Stomach smooth muscle (tissue), 2 donors: Measurements from ENCODE around the gene ERH.

Experiments used
- H3K27ac ChIP-seq: one replicate; pipeline ENCODE4 v1.7.0; 2013; ENCODE audit warnings: mild to moderate bottlenecking, low read length, inconsistent platforms
- H3K27me3 ChIP-seq, 2 donors: one replicate each; pipeline ENCODE4 v1.7.0; 2013; ENCODE audit warnings: low read length in 2 of 2; ENCODE audit not compliant: insufficient read depth in 2 of 2, control insufficient read depth in 1 of 2
- H3K36me3 ChIP-seq, 2 donors: one replicate each; pipeline ENCODE4 v1.7.0; 2013; ENCODE audit warnings: low read length in 2 of 2; ENCODE audit not compliant: control insufficient read depth in 2 of 2, insufficient read depth in 2 of 2
- H3K4me1 ChIP-seq: one replicate; pipeline ENCODE4 v1.7.0; 2013; ENCODE audit warnings: low read length; ENCODE audit not compliant: control insufficient read depth, insufficient read depth
- H3K4me3 ChIP-seq, 2 donors: one replicate each; pipeline ENCODE4 v1.7.0; 2013; ENCODE audit warnings: low read length in 2 of 2
- H3K9ac ChIP-seq, 2 donors: one replicate each; pipeline ENCODE4 v1.7.0; 2013; ENCODE audit warnings: low read length in 2 of 2, mild to moderate bottlenecking in 1 of 2
- H3K9me3 ChIP-seq, 2 donors: one replicate each; pipeline ENCODE4 v1.7.0; 2013; ENCODE audit warnings: low read length in 2 of 2; ENCODE audit not compliant: control insufficient read depth in 2 of 2
- donor health status: healthy.
- donor health status: Pancreatic carcinoma.

Gene ERH

DNA sequence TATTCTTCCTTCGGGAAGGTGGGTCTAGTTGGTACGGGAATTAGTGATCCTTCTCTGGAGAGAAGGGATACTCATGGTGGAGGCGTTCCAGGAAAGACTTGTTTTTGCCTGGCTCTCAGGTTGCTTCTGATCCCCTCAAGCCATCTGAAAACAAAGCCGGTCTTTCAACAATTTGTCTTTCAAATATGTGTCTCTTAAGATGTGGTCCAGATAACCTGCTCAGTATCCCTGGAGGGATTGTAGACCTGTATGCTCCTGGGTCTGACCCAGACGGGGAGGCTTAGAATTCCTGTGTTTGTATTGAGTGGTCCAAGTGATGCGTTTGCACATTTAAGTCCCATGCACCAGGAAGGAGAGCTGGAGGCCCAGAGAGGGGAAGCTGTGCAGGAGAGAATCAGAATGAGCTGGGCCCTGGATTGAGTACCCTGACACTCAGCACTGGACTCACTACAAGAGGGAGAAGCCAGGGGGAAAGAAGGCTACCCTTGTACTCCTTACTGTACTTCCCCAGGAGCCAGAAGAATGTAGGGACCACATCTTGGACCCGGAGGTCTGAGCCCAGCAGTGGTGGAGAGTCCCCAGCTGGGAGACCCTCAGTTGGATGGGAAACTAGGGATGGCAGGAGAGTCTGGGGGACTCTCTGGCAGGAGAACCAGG lies 40.4 kb downstream of the ERH start:
- no peak overlapping the region for H3K9ac ChIP-seq
- peaks cover 0 to 3% of the 10 kb centered on the region in 2 donors for H3K27me3 ChIP-seq
- no peaks in the 10 kb centered on the region for H3K36me3 ChIP-seq
- no peak overlapping the region for H3K27ac ChIP-seq
- H3K9me3 ChIP-seq = no peaks in the 10 kb centered on the region
- no peak overlapping the region for H3K4me3 ChIP-seq
- H3K4me1 ChIP-seq = peaks cover 14% of the 10 kb centered on the region

DNA sequence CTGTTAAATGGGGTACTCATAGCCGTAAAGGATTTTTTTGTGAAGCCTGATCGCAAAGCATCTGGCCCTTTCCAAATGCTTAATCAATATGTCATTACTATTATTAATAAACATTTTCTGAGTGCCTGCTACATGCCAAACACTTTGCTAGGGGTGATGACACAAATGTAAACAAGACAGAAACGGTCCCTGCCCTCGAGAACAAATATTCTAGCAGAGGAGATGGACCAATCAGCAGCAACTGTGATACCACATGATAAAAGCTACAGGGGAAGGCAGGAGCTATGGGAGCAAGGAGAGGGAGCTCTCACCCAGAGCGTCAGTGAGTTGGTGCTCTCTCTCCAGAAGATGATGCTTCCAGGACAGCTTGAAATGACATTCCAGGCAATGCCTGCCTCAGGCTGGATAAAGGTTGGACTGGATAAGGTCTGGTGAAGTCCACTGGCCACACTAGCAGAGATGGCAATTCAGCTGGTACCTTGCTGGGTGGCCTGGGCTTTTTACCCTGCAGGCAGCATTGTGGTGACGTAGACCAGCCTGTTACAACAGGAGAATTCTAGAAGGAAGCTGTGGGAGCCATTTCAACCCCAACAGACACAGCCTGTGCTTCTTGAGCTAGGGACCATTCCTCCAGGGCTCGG lies 41.1 kb downstream of the ERH start:
- peaks cover 14% of the 10 kb centered on the region for H3K4me1 ChIP-seq
- no peak overlapping the region for H3K27ac ChIP-seq
- no peaks in the 10 kb centered on the region for H3K36me3 ChIP-seq
- peaks cover 0 to 2% of the 10 kb centered on the region in 2 donors for H3K27me3 ChIP-seq
- H3K9ac ChIP-seq = no peak overlapping the region
- no peaks in the 10 kb centered on the region for H3K9me3 ChIP-seq
- H3K4me3 ChIP-seq = no peak overlapping the region

DNA sequence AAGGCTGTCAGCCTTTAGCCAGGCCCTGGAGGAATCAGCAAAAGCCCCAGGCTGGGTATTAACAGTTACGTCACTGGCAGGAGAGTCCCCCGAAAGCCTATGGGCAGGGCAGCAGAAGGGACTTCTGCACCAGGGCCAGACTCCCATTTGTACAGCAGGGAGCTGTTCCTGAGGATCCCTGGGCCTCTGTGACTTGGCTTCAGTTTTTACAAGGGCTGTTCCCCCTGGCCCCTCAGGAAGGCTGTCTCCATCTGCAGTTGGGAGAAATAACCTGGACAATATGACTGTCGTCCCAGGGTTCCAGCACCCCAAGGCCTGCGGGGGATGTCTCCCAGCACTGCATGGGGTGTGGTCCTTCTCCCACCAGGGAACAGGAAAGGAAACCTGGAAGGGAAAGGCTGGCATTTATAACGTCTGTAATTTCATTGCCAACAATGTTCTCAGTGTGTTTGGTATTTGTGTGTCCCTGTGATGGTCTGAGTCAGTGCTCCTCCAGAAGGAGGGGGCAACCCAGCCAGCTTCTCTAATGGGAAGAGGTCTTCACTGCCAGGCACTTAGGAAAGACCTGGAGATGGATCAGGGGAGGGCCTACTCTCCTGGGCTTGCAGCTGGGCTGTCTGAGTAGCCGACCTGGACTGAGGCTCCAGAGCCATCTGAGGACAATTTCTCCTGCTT lies 42.4 kb downstream of the ERH start:
- peak overlapping the region; percentile 46 for H3K27ac ChIP-seq
- H3K9me3 ChIP-seq = no peaks in the 10 kb centered on the region
- no peak overlapping the region for H3K4me3 ChIP-seq
- H3K36me3 ChIP-seq = no peaks in the 10 kb centered on the region
- H3K27me3 ChIP-seq = peaks cover 0 to under 1% of the 10 kb centered on the region in 2 donors
- H3K4me1 ChIP-seq = peaks cover 14% of the 10 kb centered on the region
- H3K9ac ChIP-seq = no peak overlapping the region

DNA sequence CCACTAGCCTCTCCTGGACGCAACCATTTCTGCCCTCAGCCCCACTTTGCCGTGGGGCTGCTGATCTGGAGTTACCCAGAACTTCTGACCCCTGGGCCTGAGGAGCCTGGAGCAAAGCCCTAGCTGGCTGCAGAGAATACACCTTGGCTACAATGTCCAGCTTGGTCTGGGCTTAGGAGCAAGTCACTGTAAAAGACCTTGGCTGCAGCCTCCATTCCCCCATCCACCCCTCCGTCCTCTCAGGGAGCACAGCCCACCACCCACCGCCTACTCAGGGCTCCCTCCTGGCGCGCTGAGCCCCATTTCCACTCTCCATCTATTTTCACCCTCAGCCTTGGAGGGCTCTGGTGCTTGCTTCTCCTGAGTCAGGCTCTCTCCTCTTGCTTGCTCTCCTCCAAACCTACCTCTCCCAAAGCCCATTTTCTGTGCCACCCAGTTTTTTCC lies 42.9 kb downstream of the ERH start:
- Histone ChIP-seq H3K27me3 (no peaks in the 10 kb centered on the region), H3K27ac (peak overlapping the region; percentile 46), H3K9ac (no peak overlapping the region), H3K36me3 (no peaks in the 10 kb centered on the region), H3K4me3 (no peak overlapping the region), H3K4me1 (peaks cover 14% of the 10 kb centered on the region), H3K9me3 (no peaks in the 10 kb centered on the region)

DNA sequence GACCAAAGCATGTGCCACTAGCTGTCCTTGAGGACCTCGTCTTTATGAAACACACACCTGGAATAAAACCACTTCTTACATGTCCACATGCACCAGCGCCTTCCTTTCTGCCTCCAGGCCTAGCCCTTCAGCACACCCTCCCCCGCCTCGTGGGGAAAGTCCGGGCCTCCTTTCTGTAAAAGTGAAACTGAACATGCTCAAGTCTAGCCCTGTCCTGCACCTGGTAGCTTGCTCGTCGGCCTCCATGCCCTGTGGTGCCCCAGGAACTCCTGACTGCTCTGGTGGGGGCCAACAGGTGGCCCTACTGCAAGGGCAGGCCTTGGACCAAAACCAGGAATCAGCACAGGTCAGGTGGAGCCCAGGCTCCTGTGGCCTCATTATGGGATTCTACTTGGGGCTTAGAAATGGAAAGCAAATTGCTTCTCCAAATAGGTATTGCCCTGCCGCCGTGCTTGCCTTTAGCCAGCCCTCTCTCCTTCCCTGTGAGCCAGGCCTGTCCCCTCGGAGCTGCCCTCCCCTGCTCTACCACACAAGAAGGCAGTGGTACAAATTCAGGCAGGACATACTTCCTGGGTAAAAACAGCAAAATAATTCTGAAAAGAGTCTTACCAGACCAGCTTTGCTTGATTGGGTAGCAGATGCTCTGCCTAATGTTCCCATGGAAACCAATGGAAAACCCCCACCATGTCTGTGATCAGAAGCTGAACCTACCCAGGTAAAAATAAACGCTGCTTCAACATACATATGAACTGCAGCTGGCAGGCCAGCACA lies 43.5 kb downstream of the ERH start:
- peak overlapping the region; percentile 46 for H3K27ac ChIP-seq
- H3K4me3 ChIP-seq = no peak overlapping the region
- H3K9ac ChIP-seq = no peak overlapping the region
- no peaks in the 10 kb centered on the region for H3K27me3 ChIP-seq
- no peaks in the 10 kb centered on the region for H3K36me3 ChIP-seq
- peaks cover 14% of the 10 kb centered on the region for H3K4me1 ChIP-seq
- no peaks in the 10 kb centered on the region for H3K9me3 ChIP-seq

DNA sequence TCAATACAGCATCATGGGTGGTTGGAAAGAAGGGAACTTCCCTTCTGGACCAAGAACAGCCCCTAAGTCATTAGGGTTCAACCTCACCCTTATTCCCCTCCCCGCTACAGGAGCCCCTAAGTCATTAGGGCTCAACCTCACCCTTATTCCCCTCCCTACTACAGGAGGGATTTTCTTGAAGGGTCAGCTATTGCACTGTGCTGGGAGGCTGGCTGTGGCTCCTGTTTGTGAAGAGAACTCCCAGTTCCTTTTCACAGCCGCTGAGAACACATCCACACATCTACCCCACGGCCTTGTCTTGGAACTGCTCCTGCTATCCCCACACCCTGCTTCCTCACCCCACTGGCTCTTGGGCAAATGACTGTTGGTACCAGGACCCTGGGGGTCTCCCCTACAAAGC lies 44.9 kb downstream of the ERH start:
- H3K27ac ChIP-seq = no peak overlapping the region
- H3K9me3 ChIP-seq = no peaks in the 10 kb centered on the region
- H3K4me1 ChIP-seq = peaks cover 14% of the 10 kb centered on the region
- no peaks in the 10 kb centered on the region for H3K27me3 ChIP-seq
- H3K36me3 ChIP-seq = peaks cover 0 to 2% of the 10 kb centered on the region in 2 donors
- no peak overlapping the region for H3K9ac ChIP-seq
- no peak overlapping the region for H3K4me3 ChIP-seq

DNA sequence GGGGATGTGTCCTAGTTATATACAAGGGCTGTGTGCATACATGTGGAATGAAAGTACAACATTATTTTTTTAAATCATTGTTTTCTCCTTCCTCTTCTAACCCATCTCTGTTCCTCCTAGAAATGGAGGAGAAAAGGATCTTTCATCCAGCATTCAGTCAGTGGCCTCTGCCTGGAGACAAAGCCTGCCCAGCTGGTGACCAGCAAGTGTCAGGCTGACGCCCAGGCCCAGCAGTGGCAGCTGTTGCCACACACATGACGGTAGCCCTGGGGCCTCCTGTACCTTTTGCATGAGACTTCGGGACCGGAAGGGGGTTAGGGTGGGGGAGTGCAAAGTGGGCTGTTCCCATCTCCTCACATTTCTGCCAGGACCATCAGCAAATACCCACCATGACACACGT lies 46.2 kb downstream of the ERH start:
- H3K9ac ChIP-seq = no peak overlapping the region
- no peak overlapping the region for H3K27ac ChIP-seq
- peaks cover 14% of the 10 kb centered on the region for H3K4me1 ChIP-seq
- no peaks in the 10 kb centered on the region for H3K27me3 ChIP-seq
- H3K4me3 ChIP-seq = no peak overlapping the region
- H3K9me3 ChIP-seq = no peaks in the 10 kb centered on the region
- peaks cover 0 to 2% of the 10 kb centered on the region in 2 donors for H3K36me3 ChIP-seq

DNA sequence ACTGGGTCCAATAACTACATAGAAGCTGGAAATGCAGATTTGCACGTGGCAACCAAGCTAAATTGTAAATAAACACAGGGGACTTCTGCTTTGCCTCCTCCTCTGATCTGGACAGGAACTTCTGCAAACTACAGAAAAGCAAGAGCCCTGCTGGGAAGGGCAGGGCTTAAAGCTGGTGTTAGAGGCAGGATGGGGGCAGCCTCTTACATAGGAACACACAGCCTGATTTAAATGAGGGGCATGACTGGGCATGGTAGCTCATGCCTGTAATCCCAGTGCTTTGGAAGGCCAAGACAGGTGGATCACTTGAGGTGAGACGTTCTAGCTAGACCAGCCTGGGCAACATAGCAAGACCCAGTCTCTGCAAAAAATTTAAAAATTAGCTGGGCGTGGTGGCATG lies 46.7 kb downstream of the ERH start:
- peaks cover 0 to 2% of the 10 kb centered on the region in 2 donors for H3K36me3 ChIP-seq
- no peaks in the 10 kb centered on the region for H3K9me3 ChIP-seq
- H3K4me1 ChIP-seq = peaks cover 14% of the 10 kb centered on the region
- no peak overlapping the region for H3K9ac ChIP-seq
- no peak overlapping the region for H3K27ac ChIP-seq
- H3K27me3 ChIP-seq = no peaks in the 10 kb centered on the region
- no peak overlapping the region for H3K4me3 ChIP-seq

DNA sequence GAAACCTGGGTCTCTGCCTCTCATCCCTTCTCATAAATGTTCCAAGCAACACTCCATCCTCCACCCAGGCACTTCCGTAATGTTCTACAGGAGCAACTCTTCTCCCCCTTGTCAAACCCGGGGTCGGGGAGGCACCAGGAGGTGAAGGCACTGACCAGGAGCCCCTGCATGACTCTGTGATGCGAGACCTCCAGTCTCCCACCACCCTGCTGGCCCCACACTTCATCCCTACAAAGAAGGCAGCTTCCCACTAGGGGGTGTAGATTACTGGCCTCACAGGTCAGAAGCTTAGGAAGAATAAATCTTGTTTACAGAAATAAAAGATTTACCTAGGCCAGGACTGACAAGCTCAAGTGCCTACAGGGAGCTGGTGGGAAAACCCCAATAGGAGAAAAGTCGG lies 47.2 kb downstream of the ERH start:
- no peak overlapping the region for H3K4me3 ChIP-seq

DNA sequence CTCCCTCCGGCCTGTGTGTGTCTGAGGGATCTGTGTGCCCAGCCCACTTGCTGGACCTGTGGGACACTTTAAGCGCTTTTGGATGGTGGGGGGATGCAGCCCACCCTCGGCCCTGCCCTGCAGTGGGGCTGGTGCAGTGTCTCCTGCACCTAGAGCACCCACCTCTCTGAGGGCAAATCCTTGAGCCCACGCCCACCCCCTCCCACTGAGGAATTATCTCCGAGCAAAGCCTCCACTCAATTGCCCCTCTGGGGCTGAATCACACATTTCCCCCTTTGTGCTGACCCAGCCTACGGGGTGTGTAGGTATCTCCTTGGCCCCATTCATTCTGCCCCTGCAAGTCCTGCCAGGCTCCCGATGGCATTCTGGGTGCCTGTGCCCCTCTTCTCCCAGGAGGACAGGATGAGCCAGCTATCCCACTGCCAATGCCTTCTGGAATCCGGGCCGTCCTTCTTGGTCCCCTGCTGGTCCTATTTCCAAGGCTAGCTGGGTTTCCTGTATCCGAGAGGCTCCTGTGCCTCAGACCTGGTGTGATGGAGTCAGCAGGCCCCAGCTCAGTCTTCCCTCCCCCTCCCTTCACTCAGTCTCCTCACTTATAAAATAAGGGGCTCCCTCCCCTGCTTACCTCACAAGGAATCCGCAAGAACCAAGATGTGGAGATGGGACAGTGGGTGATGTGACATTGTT lies 48.9 kb downstream of the ERH start:
- no peak overlapping the region for H3K9ac ChIP-seq
- no peak overlapping the region for H3K27ac ChIP-seq
- no peaks in the 10 kb centered on the region for H3K4me1 ChIP-seq
- no peak overlapping the region for H3K4me3 ChIP-seq
- no peaks in the 10 kb centered on the region for H3K27me3 ChIP-seq
- H3K36me3 ChIP-seq = peaks cover 0 to 2% of the 10 kb centered on the region in 2 donors
- no peaks in the 10 kb centered on the region for H3K9me3 ChIP-seq

More for the DNA sequence above, 47.2 kb downstream of the ERH start:
- Histone ChIP-seq H3K4me1 (peaks cover 9% of the 10 kb centered on the region), H3K27ac (no peak overlapping the region), H3K9ac (no peak overlapping the region), H3K27me3 (no peaks in the 10 kb centered on the region), H3K9me3 (no peaks in the 10 kb centered on the region), H3K36me3 (peaks cover 0 to 2% of the 10 kb centered on the region in 2 donors)
